ENCODE results near the gene POTEG.
"Not testable (repeated sequence)": the region's sequence is repeated elsewhere in the genome, so short reads cannot be mapped to it uniquely, and the experiment has no call there.

POTEG gene

DNA sequence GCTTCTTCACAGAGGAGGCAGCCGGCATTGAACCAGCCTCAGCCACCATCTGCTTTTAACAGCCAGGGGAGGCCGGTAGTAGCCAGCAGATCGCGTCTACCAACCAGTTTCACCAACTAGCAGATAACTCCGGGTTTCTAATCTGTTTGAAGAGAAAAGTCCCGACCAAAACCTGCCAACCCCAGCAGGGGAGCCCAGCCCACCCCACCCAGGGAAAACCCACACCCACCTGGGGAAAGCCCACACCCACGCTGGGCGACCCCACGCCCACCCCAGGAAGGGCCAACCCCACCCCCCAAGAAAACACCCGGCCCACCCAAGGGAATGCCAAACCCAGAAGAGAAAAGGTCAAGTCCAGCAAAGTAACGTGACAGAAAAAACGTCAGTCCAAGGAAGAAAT lies at the start of gene POTEG:
Gene POTEG, minus strand, starts transcription at position 101 of the 400 bp plus-strand sequence. Its CDS starts 52 bp downstream, at position 49.
- not testable (repeated sequence) for DNase-seq (ENCODE audit: low spot score)

DNA sequence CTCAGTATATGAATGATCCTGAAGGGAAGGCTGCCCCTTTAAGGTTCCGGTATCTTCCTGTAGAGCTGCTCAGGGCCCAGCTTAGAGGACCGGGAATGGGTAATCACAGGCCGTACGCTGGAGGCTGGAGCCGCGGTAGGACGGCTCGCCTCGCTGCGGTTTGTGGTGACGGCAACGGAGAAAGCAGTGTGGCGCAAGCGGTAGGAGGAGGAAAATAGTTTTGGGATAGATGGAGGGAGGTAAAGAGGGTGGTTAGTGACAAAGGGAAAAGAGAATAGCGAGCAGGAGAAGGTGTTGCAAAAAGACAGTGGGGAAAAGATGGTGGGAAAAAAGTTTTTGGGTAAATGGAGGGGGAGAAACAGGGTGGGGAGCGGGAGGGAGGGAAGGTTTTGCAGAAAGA lies 48.0 kb upstream of the POTEG start:
- DNase-seq (ENCODE audit: low spot score), result not testable (repeated sequence)

DNA sequence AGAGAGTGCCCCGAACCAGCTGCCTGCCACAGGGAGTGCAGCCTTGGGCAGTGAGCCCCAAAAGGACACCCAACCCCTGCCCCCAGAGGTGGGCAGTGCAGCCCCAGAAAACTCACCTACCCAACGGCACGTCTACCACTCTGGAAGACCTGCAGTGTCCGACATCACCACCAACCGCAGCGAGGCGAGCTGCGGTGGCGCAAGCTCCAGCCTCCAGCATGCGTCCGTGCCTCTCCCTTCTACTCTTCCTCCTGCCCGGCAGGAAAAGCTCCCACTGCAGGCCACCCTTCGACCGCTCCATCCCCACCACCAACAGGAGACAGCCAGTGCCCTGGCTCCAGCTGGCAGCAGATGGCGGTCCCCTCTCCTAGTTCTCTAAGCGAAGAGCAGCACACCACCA lies 47.3 kb upstream of the POTEG start:
- not testable (repeated sequence) for DNase-seq (ENCODE audit: low spot score)

DNA sequence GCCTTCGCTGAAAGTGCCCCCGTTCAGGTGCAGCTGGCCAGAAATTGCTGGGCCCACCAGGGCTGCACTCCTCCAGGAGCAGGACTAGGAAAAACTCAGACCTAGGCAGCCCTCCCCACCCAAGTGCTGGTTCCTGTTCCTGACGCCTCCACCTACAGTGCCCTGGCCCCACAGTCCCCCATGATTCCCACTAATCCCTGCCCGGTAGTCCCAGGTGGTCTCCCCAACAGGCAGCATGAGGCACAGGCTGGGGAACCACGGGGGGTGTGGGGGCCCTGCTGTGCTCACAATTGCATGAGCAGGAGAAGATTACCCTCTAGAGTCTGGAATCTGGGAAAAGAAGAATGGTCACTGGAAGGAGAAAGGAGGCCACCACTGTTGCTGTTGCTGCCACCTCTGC lies 46.4 kb upstream of the POTEG start:
- DNase-seq (ENCODE audit: low spot score), result not testable (repeated sequence)

DNA sequence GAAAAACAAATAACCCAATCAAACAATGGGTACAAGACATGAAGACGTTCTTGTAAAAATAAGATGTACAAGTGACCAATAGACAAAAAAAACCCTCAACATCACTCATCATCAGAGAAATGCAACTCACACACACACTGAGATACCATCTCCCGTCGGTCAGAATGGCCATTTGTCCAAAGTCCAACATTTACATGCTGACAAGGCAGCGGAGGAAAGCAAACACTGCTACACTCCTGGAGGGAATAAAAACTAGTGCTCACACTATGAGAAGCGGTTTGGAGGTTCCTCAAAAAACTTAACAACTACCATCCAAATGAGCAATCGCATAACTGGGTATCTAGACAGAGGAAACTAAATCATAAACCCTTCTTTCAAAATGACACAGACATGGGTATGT lies 11.6 kb upstream of the POTEG start:
- not testable (repeated sequence) for DNase-seq (ENCODE audit: low spot score)

DNA sequence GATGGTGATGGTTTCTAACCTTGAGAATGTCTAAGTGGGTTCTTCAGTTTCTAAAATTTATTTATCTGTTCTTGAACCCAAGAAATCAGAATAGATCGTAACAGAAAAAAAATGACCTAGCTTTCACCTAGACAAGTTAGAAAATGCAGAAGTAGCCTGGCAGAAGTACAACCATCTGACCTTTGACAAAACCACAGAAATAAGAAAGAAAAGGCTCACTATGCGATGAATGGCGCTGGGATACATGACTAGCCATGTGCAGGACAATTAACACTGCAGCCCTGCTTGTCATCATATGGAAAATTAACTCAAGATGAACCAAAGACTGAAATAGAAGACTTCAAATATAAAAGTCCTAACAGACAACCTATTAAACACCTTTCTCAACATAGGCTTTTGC lies 5.7 kb upstream of the POTEG start:
- not testable (repeated sequence) for DNase-seq (ENCODE audit: low spot score)

DNA sequence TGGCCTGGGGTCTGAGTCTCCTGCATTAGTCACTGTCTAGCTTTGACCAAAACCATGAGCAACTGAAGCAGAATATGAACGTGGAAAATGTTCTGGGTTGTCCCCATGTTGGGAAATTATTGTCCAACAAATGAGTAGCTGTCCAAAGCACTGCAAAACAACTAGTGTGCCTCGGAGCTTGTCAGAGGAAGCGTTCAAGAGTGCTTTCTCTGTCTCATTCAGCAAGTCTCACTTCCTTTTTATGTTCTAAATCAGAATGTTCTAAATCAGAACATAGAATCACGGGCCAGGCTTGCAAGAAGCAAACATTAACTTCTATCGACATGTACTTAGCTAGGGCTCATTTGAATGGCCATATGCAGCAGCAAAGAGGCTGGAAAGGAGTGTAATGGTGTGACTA lies 5.1 kb upstream of the POTEG start:
- DNase-seq (ENCODE audit: low spot score), result not testable (repeated sequence)

DNA sequence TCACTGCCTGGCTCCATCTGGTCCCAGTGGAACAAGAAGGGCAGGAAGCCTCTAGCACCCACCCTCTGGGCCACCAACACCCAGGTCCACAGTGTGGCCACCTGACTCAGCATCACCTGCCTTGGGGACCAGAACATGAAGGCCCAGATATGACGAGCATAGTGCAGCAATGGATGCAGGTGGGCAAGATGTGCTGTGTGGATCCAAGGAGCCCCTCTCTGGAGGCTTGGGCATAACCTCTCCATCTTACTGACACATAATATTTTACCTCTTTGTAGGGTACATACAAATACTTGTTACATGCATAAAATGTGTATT lies 2.9 kb upstream of the POTEG start:
- DNase-seq (ENCODE audit: low spot score), result not testable (repeated sequence)

DNA sequence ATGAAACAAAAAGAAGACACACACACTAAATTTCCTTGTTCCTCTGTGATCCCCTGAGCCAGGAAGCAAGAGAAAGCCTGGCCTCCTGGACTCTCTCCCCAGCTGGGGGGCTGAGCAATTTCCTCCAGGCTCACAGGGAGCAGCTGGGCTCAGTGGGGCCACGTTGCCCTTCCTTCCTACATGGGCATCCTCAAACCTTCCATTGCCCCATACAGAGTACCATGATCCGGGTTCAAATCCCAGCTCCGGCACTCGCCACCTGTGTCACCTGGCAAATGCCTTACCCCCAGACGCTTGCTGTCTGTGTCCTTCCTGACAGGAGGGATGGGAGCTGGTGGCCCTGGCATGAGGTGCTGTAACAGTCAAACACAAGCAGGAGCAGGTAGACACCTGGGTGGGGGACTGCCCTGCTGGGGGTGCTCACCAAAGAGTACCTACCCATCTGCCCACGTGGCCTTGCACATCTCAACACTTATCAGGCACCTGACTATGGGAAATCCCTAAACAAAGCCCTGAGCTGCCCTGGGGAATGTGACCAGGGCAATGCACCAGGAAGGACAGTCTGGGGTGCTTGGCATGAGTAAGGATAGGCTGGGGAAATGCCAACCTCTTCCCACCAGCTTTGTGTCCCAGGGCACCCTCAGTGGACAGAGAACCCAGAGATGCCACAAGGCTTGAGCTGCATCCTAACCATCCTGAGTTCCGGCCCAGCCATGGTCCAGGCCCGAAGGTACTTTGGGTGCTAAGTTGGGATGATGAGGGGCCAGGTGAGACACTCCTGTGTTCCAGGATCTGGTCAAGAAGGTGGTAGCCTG lies 2.4 kb upstream of the POTEG start:
- not testable (repeated sequence) for DNase-seq (ENCODE audit: low spot score)

DNA sequence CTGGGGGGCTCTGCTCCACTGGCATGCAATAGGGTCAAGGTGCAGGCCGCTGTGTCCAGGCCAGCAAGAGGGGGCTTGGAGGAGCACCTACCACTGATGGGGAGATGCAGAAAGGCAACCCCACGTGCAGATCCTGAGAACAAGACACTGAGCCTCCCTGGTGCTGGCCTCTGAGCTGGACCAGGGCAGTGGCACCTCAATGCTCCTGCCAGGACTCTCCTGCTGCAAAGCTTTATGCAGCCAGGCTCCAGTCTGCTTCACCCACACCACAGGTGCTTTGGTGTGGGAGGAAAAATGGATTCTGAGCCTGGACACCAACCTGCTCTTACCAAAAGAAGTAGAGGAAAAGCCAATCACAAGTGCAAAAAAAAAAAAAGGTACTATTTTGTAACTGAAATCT lies 1.7 kb upstream of the POTEG start:
- DNase-seq (ENCODE audit: low spot score), result not testable (repeated sequence)

DNA sequence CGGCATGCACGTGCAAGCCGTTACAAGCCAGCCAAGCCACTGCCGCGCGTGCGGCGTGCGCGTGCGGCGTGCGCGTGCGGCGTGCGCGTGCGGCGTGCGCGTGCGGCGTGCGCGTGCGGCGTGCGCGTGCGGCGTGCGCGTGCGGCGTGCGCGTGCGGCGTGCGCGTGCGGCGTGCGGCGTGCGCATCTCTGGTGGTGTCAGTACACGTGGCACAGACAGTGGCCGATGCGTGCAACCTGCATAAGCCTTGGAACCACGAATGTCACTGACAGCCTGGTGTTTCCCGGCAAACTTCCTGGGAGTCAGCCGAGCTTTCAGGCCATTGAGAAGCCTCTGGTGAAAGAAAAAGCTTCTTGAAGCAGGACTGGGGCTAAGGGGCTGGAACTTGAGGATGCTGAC lies 750 bp upstream of the POTEG start:
- not testable (repeated sequence) for DNase-seq (ENCODE audit: low spot score)

DNA sequence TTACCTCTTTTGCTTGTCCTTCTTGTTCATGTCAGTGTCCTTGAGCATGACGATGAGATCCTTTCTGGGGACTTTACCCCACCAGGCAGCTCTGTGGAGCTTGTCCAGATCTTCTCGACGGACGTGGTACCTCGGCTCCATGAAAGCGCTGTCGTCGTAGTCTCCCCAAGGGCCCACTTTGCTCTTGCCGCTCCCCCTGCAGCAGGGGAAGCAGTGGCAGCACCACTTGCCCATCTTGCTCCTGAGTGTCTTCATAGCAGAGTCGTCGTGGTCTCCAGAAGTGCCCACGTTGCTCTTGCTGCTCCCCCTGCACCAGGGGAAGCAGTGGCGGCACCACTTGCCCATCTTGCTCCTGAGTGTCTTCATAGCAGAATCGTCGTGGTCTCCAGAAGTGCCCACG lies 376 bp downstream of the POTEG start:
- DNase-seq (ENCODE audit: low spot score), result not testable (repeated sequence)

DNA sequence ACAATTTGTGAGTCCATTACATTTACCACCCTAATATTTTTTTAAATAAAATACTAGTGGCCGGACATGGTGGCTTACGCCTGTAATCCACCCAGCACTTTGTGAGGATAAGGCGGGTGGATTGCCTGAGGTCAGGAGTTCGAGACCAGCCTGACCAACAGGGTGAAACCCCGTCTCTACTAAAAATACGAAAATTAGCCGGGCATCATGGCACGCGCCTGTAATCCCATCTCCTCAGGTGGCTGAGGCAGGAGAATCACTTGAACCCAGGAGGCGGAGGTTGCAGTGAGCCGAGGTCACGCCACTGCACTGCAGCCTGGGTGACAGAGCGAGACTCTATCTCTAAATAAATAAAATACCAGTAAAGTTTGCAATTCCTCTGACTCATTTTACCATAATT lies 25.6 kb downstream of the POTEG start:
- DNase-seq (ENCODE audit: low spot score), result not testable (repeated sequence)

DNA sequence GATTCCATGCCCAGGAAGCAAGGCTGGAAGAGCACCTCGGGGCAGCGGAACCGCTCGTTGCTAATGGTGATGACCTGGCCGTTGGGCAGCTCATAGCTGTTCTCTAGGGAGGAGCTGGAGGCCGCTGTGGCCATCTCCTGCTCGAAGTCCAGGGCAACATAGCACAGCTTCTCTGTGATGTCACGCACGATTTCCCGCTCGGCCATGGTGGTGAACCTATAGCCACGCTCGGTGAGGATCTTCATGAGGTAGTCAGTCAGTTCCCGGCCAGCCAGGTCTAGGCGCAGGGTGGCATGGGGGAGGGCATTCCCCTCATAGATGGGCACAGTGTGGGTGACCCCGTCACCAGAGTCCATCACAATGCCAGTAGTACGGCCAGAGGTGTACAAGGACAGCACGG lies 32.0 kb downstream of the POTEG start:
- DNase-seq (ENCODE audit: low spot score), result not testable (repeated sequence)

DNA sequence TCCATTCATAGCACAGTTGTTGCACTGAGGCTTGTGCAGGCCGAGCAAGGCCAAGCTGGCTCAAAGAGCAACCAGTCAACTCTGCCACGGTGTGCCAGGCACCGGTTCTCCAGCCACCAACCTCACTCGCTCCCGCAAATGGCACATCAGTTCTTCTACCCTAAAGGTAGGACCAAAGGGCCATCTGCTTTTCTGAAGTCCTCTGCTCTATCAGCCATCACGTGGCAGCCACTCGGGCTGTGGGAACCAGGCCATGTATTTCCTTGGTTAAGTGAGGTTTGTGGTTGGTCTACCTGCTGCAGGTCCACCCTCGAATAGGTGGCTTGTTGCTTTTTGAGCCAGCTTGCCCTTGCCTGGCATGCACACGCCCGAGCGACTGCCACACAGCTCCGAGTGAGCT lies 39.4 kb downstream of the POTEG start:
- not testable (repeated sequence) for DNase-seq (ENCODE audit: low spot score)

DNA sequence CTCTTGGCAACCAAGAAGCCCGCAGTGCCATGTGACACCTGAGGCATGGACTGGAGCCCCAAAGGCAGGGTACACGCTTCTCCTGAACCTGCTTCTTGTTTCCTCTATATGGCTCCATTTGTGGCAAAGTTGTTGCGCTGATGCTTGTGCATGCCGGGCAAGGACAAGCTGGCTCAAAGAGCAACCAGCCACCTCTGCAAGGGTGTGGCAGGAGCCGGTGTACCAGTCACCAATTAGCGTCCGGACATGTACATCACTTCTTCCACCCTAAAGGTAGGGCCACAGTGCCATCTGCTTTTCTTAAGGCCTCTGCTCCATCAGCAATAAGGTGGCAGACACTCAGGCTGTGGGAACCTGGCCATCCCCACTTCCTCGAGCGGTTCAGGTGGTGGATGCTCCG lies 43.9 kb downstream of the POTEG start:
- not testable (repeated sequence) for DNase-seq (ENCODE audit: low spot score)

DNA sequence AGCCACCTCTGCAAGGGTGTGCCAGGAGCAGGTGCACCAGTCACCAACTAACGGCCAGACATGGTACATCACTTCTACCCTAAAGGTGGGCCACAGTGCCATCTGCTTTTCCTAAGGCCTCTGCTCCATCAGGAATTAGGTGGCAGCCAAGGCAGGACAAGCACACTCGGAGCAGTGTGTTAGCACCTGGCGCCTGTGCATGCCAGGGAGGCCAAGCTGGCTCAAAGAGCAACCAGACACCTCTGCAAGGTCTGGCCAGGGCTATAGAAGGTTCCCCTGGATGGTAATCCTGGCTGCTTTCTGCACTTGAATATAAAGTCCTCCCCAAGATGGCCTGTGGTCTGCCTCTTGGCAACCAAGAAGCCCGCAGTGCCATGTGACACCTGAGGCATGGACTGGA lies 45.4 kb downstream of the POTEG start:
- not testable (repeated sequence) for DNase-seq (ENCODE audit: low spot score)

DNA sequence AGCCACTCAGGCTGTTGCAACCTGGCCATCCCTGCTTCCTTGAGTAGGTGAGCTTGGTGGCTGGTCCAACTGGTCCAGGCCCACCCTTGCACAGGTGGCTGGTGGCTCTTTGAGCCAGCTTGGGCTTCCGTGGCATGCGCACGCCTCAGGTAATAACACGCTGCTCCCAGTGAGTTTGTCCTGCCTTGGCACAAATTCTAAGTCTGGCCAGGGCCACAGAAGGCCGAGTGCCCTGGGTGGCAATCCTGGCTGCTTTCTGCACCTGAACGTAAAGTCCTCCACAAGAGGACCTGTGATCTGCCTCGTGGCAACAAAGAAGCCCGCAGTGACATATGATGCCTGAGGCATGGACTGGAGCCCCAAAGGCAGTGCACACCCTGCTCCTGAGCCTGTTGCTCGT lies 47.1 kb downstream of the POTEG start:
- not testable (repeated sequence) for DNase-seq (ENCODE audit: low spot score)

DNA sequence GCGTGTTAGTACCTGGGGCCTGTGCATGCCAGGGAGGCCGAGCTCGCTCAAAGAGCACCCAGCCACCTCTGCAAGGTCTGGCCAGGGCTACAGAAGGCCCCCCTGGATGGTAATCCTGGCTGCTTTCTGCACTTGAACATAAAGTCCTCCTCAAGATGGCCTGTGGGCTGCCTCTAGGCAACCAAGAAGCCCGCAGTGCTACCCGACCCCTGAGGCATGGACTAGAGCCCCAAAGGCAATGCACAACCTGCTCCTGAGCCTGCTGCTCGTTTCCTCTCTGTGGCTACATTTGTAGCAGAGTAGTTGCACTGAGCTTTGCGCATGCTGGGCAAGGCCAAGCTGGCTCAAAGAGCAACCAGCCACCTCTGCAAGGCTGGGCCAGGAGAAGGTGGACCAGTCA lies 47.8 kb downstream of the POTEG start:
- DNase-seq (ENCODE audit: low spot score), result not testable (repeated sequence)

DNA sequence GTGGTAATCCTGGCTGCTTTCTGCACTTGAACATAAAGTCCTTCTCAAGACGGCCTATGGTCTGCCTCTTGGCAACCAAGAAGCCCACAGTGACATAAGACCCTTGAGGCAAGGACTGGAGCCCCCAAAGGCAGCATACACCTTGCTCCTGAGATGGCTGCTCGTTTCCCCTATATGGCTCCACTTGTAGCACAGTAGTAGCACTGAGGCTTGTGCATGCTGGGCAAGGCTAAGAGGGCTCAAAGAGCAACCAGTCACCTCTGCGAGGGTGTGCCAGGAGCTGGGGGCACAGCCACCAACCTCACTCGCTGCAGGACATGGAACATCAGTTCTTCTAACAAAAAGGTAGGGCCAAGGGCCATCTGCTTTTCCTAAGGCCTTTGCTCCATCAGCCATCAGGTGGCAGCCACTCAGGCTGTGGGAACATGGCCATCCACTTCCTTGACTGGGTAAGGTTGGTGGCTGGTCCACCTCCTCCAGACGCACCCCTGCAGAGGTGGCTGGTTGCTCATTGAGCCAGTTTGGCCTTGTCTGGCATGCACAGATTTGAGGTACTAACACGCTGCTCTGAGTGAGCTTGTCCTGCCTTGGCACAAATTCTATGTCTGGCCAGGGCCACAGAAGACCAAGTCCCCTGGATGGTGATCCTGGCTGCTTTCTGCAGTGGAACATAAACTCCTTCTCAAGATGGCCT lies 49.9 kb downstream of the POTEG start:
- not testable (repeated sequence) for DNase-seq (ENCODE audit: low spot score)

DNA sequence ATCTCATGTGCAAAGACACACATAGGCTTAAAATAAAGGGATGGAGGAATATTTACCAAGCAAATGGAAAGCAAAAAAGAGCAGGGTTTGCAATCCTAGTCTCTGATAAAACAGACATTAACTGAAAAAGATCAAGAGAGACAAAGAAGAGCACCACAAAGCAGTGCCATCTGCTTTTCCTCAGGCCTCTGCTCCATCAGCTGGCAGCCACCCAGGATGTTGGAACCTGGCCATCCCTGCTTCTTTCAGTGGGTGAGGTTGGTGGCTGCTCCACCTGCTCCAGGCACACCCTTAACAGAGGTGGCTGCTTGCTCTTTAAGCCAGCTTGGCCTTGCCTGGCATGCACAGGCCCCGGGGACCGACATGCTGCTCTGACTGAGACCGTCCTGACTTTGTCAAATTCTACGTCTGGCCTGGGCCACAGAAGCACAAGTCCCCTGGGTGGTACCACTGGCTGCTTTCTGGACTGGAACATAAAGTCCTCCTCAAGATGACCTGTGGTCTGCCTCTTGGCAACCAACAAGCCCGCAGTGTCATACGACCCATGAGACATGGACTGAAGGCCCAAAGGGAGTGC lies 51.0 kb downstream of the POTEG start:
- not testable (repeated sequence) for DNase-seq (ENCODE audit: low spot score)

DNA sequence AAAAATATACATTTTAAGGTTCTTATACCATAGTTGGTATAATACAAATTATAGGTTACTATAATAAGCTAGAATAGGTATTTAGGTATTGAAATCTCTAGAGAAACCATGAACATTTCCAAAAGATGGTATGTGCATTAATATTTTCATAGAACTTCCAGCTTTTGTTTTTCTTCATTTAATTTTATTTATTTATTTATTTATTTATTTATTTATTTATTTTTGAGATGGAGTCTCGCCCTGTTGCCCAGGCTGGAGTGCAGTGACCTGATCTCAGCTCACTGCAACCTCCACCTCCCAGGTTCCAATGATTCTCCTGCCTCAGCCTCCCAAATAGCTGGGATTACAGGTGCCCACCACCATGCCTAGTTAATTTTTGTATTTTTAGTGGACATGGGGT lies 54.0 kb downstream of the POTEG start:
- not testable (repeated sequence) for DNase-seq (ENCODE audit: low spot score)

DNA sequence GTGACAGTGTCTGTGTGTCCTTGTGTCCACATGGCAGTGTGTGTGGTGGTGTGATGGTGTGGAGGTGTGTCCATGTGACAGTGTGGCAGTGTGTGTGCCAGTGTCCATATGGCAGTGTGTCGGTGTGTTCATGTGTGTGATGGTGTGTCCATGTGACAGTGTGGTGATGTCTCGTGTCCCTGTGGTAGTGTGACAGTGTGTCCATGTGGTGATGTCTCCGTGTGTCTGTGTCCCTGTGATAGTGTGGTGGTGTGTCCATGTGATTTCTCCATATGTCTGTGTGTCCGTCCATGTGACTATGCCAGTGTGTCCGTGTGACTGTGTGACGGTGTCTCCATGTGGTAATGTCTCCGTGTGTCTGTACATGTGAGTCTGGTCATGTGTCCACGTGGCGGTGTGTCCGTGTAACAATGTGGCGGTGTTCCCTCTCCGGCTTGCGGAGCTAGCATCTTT lies 59.7 kb downstream of the POTEG start:
- DNase-seq (ENCODE audit: low spot score), result not testable (repeated sequence)

Measured in GM20000 (cell line).